Mesothelial cell of epicardium (in vitro differentiated cells): ENCODE results near the gene DPP6. TPM values are rescaled to one million over a fixed set of nuclear protein-coding genes. Genes with fewer than 3 reads are reported as not detected.

Source experiments
- DNase-seq, 2 experiments: peaks; one replicate each; pipeline ENCODE4 v3.0.0; 2021; ENCODE audit warnings: low spot score in 2 of 2; ENCODE audit not compliant: unreplicated experiment in 2 of 2
- H3K27ac Mint-ChIP-seq: 2 replicates; pipeline ENCODE4 v1.8.0; 2021; ENCODE audit warnings: mixed read lengths
- H3K27me3 Mint-ChIP-seq: 2 replicates; pipeline ENCODE4 v1.8.0; 2021; ENCODE audit warnings: low read depth, mixed read lengths
- H3K36me3 Mint-ChIP-seq: 2 replicates; pipeline ENCODE4 v1.8.0; 2021; ENCODE audit warnings: mixed read lengths
- H3K4me1 Mint-ChIP-seq: 2 replicates; pipeline ENCODE4 v1.8.0; 2021; ENCODE audit warnings: mixed read lengths
- H3K4me3 Mint-ChIP-seq: 2 replicates; pipeline ENCODE4 v1.8.0; 2021; ENCODE audit warnings: mild to moderate bottlenecking, moderate library complexity, mixed read lengths
- H3K9me3 Mint-ChIP-seq: 2 replicates; pipeline ENCODE4 v1.8.0; 2021; ENCODE audit warnings: mixed read lengths
- CTCF ChIP-seq: fragments of 200-600 bp; sonication (generic); IDR thresholded peaks from one replicate; pipeline ENCODE4 v1.5.0; 2021; ENCODE audit warnings: antibody characterized with exemption; ENCODE audit not compliant: unreplicated experiment
- total RNA-seq: library from RNA; stranded (reverse); gene quantifications from 3 replicates; pipeline ENCODE4 v1.2.1, GENCODE V29; 2021

DPP6 gene
- total RNA-seq, 1 donor from 2014 or later: 0.09 TPM

DNA sequence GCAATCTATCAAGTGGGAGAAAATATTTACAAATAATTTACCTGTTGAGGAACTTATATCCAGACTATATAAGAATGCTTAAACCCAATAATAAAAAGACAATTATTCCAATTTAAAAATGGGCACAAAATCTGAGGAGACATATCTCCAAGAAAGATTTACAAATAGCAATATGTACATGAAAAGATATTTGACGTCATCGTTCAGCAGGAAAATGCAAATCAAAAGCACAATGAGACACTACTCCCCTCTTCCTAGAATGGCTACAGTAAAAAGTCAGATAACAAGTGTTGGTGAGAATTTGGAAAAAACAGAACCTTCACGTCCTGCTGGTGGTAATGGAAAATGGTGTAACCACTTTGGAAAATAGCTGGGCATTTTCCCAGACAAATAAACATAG, 457.0 kb downstream of the DPP6 start:
- H3K9me3 Mint-ChIP-seq: peaks cover 11% of the 10 kb centered on the region
- H3K4me3 Mint-ChIP-seq: no peak overlapping the region
- no peaks in the 10 kb centered on the region for H3K27me3 Mint-ChIP-seq
- no peaks in the 10 kb centered on the region for H3K36me3 Mint-ChIP-seq
- peaks cover 12% of the 10 kb centered on the region for H3K4me1 Mint-ChIP-seq
- no peak overlapping the region for H3K27ac Mint-ChIP-seq
- no peak for TF ChIP-seq CTCF
- no peak for DNase-seq

DNA sequence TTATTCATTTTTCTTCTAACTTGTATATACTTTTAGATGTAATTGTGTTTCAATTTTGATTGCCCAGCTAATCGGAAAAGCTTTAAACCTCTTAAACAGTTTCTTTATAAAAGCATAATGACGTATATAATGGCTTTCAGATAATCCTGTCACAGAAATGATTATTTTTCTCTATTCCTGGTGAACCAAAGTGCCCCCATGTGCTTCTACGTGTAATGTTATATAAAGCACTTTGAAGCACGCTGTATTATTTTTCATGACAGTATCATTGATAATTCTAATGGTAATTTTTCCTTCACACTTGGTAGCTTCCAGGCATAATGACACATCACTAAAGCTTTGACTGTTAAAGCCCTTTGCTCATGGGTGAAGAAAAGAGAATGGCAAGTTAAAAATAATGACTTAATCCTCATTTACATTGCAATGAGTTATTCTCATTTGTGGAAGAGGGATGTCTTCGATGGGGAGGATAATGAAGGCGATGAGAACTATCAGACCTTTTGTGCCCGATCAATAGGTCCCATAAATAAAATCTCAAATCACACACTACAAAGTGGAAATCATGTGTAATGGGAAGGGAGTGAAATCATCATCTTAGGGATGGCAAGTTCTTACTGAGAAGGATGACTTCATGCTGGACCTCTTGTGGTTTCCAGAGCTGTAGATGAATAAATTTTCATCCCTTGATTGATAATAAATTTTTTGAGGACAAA, 460.1 kb downstream of the DPP6 start:
- H3K27ac Mint-ChIP-seq: no peak overlapping the region
- no peaks in the 10 kb centered on the region for H3K27me3 Mint-ChIP-seq
- peaks cover 11% of the 10 kb centered on the region for H3K9me3 Mint-ChIP-seq
- H3K4me1 Mint-ChIP-seq: peaks cover 3% of the 10 kb centered on the region
- no peak for DNase-seq
- no peak overlapping the region for H3K4me3 Mint-ChIP-seq
- H3K36me3 Mint-ChIP-seq: no peaks in the 10 kb centered on the region
- no peak for TF ChIP-seq CTCF

DNA sequence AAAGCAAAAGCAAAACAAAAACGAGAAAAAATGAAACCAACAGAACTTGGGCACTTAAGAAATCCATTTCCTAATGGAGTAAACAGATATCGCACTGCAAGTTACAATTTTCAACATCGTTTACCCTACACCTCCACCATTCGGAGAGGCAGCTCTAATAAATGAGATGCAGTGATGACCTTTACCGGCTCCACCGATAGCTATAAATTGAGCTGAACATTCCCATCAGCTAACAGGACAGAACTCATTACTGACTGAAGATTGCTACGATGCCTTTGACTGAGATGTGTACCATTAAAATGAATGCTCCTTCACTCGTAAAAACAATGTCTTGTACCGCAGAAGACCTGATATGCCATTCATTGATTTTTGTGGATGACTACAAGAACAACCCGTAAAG, 465.6 kb downstream of the DPP6 start:
- TF ChIP-seq CTCF: no peak
- no peaks in the 10 kb centered on the region for H3K4me1 Mint-ChIP-seq
- DNase-seq: no peak
- no peaks in the 10 kb centered on the region for H3K36me3 Mint-ChIP-seq
- no peak overlapping the region for H3K27ac Mint-ChIP-seq
- H3K4me3 Mint-ChIP-seq: no peak overlapping the region
- no peaks in the 10 kb centered on the region for H3K27me3 Mint-ChIP-seq
- peaks cover 6% of the 10 kb centered on the region for H3K9me3 Mint-ChIP-seq

- peaks cover 11% of the 10 kb centered on the region for H3K9me3 Mint-ChIP-seq
Observed at GRCh38 chr7:154519229-154519628, 467.0 kb downstream of the DPP6 start.

GRCh38 chr7:154530136-154530535, 477.9 kb downstream of the DPP6 start:
- Mint-ChIP-seq H3K27ac (no peak overlapping the region), H3K4me3 (no peak overlapping the region), H3K36me3 (no peaks in the 10 kb centered on the region), H3K9me3 (peaks cover 30% of the 10 kb centered on the region), H3K4me1 (no peaks in the 10 kb centered on the region), H3K27me3 (no peaks in the 10 kb centered on the region)
- no peak for TF ChIP-seq CTCF
- DNase-seq: no peak

More at GRCh38 chr7:154519229-154519628, 467.0 kb downstream of the DPP6 start:
- Mint-ChIP-seq H3K4me3 (no peak overlapping the region), H3K27me3 (no peaks in the 10 kb centered on the region), H3K27ac (no peak overlapping the region), H3K4me1 (no peaks in the 10 kb centered on the region), H3K36me3 (no peaks in the 10 kb centered on the region)
- no peak for TF ChIP-seq CTCF
- DNase-seq: no peak

GRCh38 chr7:154532771-154533170, 480.6 kb downstream of the DPP6 start:
- no peak overlapping the region for H3K4me3 Mint-ChIP-seq
- H3K27ac Mint-ChIP-seq: no peak overlapping the region
- TF ChIP-seq CTCF: no peak
- no peak for DNase-seq
- H3K36me3 Mint-ChIP-seq: no peaks in the 10 kb centered on the region
- H3K27me3 Mint-ChIP-seq: no peaks in the 10 kb centered on the region
- H3K4me1 Mint-ChIP-seq: no peaks in the 10 kb centered on the region
- H3K9me3 Mint-ChIP-seq: peaks cover 37% of the 10 kb centered on the region
